Stimulated activated CD4-positive, alpha-beta T cell treated with anti-CD3 and anti-CD28 coated beads, Interleukin-1b, Interleukin-23, amount 100 ng/mL, for 1 hour (primary cell): ENCODE data around the gene VTN.

ENCODE experiments used
- DNase-seq, 2 donors: peaks; one replicate each; pipeline ENCODE4 v3.0.0-alpha.2; 2020; ENCODE audit warnings: low read depth in 2 of 2

Gene VTN

GRCh38 chr17:28368915-28369683 lies 1.0 kb downstream of the VTN start:
- no peak for DNase-seq

GRCh38 chr17:28368306-28368831 lies 1.7 kb downstream of the VTN start:
- no peak for DNase-seq

- DNase-seq = no peak
Measured at GRCh38 chr17:28367641-28368305, 2.3 kb downstream of the VTN start.

- no peak for DNase-seq
Measured at GRCh38 chr17:28366605-28367004, 3.5 kb downstream of the VTN start.

GRCh38 chr17:28365487-28365886 lies 4.6 kb downstream of the VTN start:
- no peak for DNase-seq

- no peak for DNase-seq
Measured at GRCh38 chr17:28364665-28365363, 5.3 kb downstream of the VTN start, which contains the start of gene SEBOX. SEBOX (minus strand) TSS chr17:28365199; CDS start chr17:28365151, 48 bp downstream.

- no peak for DNase-seq
Measured at GRCh38 chr17:28363776-28364650, 6.1 kb downstream of the VTN start.

- DNase-seq = no peak
Measured at GRCh38 chr17:28363186-28363585, 6.9 kb downstream of the VTN start.

- DNase-seq = no peak
Measured at GRCh38 chr17:28357901-28358197, 12.3 kb downstream of the VTN start.

GRCh38 chr17:28357061-28357900 lies 12.8 kb downstream of the VTN start, which contains the start of gene POLDIP2:
POLDIP2 (minus strand) TSS chr17:28357527; CDS start chr17:28357448, 79 bp downstream.
- peak; percentile 87 to 89 for DNase-seq

- DNase-seq = no peak
Measured at GRCh38 chr17:28350271-28350670, 19.8 kb downstream of the VTN start.

- DNase-seq = no peak
Measured at GRCh38 chr17:28348979-28349378, 21.1 kb downstream of the VTN start.

- no peak for DNase-seq
Measured at GRCh38 chr17:28347261-28347891, 22.7 kb downstream of the VTN start.

- no peak for DNase-seq
Measured at GRCh38 chr17:28346746-28347246, 23.3 kb downstream of the VTN start.

- DNase-seq = no peak
Measured at GRCh38 chr17:28346199-28346580, 23.9 kb downstream of the VTN start.

GRCh38 chr17:28345419-28346198 lies 24.5 kb downstream of the VTN start:
- DNase-seq = no peak

- no peak for DNase-seq
Measured at GRCh38 chr17:28344435-28344901, 25.6 kb downstream of the VTN start.

- no peak for DNase-seq
Measured at GRCh38 chr17:28344011-28344410, 26.1 kb downstream of the VTN start.

GRCh38 chr17:28343491-28343932 lies 26.6 kb downstream of the VTN start:
- DNase-seq = no peak
